Midbrain (tissue), 1 donor: ENCODE results near the gene CHST14.
"Not testable (repeated sequence)": the region's sequence is repeated elsewhere in the genome, so short reads cannot be mapped to it uniquely, and the experiment has no call there.

Experiments used
- DNase-seq: peaks from one replicate; lab custom pipeline; 2025; lab: John Stamatoyannopoulos, UW

CHST14 gene

GRCh38 chr15:40440743-40441564 lies 29.8 kb upstream of the CHST14 start, which contains the start of gene BAHD1:
TSS of gene BAHD1 (plus strand) at chr15:40440953. CDS start at chr15:40458465, 17,512 bp downstream.
- DNase-seq, result peak; percentile 98

GRCh38 chr15:40441565-40442531 lies 28.9 kb upstream of the CHST14 start:
- DNase-seq, result no peak

GRCh38 chr15:40443255-40443654 lies 27.5 kb upstream of the CHST14 start:
- no peak for DNase-seq

- no peak for DNase-seq
Observed at GRCh38 chr15:40443846-40444245, 26.9 kb upstream of the CHST14 start.

GRCh38 chr15:40444736-40445135 lies 26.0 kb upstream of the CHST14 start:
- no peak for DNase-seq

GRCh38 chr15:40445421-40445922 lies 25.3 kb upstream of the CHST14 start:
- DNase-seq, result no peak

- no peak for DNase-seq
Observed at GRCh38 chr15:40446144-40446543, 24.6 kb upstream of the CHST14 start.

- no peak for DNase-seq
Observed at GRCh38 chr15:40448354-40448753, 22.4 kb upstream of the CHST14 start.

- DNase-seq, result no peak
Observed at GRCh38 chr15:40449275-40449674, 21.5 kb upstream of the CHST14 start.

- no peak for DNase-seq
Observed at GRCh38 chr15:40450047-40450446, 20.7 kb upstream of the CHST14 start.

- no peak for DNase-seq
Observed at GRCh38 chr15:40451527-40452158, 19.1 kb upstream of the CHST14 start.

GRCh38 chr15:40452296-40453090 lies 18.3 kb upstream of the CHST14 start:
- no peak for DNase-seq

GRCh38 chr15:40453941-40454340 lies 16.8 kb upstream of the CHST14 start:
- not testable (repeated sequence) for DNase-seq

- DNase-seq, result no peak
Observed at GRCh38 chr15:40454904-40455391, 15.8 kb upstream of the CHST14 start.

- DNase-seq, result no peak
Observed at GRCh38 chr15:40456299-40456712, 14.5 kb upstream of the CHST14 start.

- no peak for DNase-seq
Observed at GRCh38 chr15:40456738-40457137, 14.0 kb upstream of the CHST14 start.

GRCh38 chr15:40458495-40459371 lies 12.1 kb upstream of the CHST14 start:
- DNase-seq, result no peak

- DNase-seq, result no peak
Observed at GRCh38 chr15:40459391-40460015, 11.3 kb upstream of the CHST14 start.

GRCh38 chr15:40460404-40460803 lies 10.4 kb upstream of the CHST14 start:
- no peak for DNase-seq
